Testis (tissue), 3 donors: ENCODE results near the gene TMEM164. TPM values are rescaled to one million over a fixed set of nuclear protein-coding genes. Genes with fewer than 3 reads are reported as not detected.

Experiments used
- DNase-seq: peaks from one replicate; pipeline ENCODE4 v3.0.0-alpha.2; 2019
- H3K27ac ChIP-seq, 2 donors: fragments of 200-600 bp; sonication (generic); one replicate each; pipeline ENCODE4 v1.5.1; 2019
- H3K27me3 ChIP-seq: fragments of 200-600 bp; sonication (generic); one replicate; pipeline ENCODE4 v1.5.1; 2019
- H3K36me3 ChIP-seq: fragments of 200-600 bp; sonication (generic); one replicate; pipeline ENCODE4 v1.5.1; 2017; ENCODE audit warnings: low read depth; ENCODE audit errors: missing control alignments
- H3K4me1 ChIP-seq: fragments of 200-600 bp; sonication (generic); one replicate; pipeline ENCODE4 v1.5.1; 2019
- H3K4me3 ChIP-seq, 2 donors: fragments of 200-600 bp; sonication (generic); one replicate each; pipeline ENCODE4 v1.5.1; 2017 to 2019
- H3K9me3 ChIP-seq: fragments of 200-600 bp; sonication (generic); one replicate; pipeline ENCODE4 v1.5.1; 2017
- POLR2A ChIP-seq: fragments of 450-650 bp; IDR thresholded peaks from one replicate; pipeline ENCODE4 v1.6.1; 2017; ENCODE audit warnings: antibody characterized with exemption, mild to moderate bottlenecking, moderate library complexity
- WGBS, 2 donors: methylation state at CpG; one replicate each; pipeline ENCODE4 v1.1.5; 2018; 5-methylcytosine and 5-hydroxymethylcytosine counted together
- intact Hi-C: fragments of 100-400 bp; cut with DNase I; formaldehyde crosslinking; loops from one replicate; pipeline ENCODE4 v1.15.1; 2023; ENCODE audit warnings: low total_unique reads
- polyA plus RNA-seq: library from polyadenylated mRNA; stranded (reverse); fragments of 350-450 nt; fragmentation: Illumina TruSeq; extraction: RNeasy Lipid Tissue Mini Kit (QIAGEN cat#74804); gene quantifications from one replicate; pipeline ENCODE4 v1.2.3, GENCODE V29; 2014; ENCODE audit warnings: low read depth, low replicate concordance; ENCODE audit not compliant: insufficient read depth
- total RNA-seq, 2 donors: library from RNA; depleted of rRNA; stranded (reverse); fragments of >200 nt; gene quantifications; one replicate each; pipeline ENCODE4 v1.2.3, GENCODE V29; 2016
- TF ChIP-seq, protein P1 (sequence below), 3 experiments: fragments of 450-650 bp in 2 of 3; fragments of 200-600 bp in 1 of 3; sonication (generic) in 1 of 3; IDR thresholded peaks; one replicate each; pipeline ENCODE4 v1.5.1; 2016 to 2019; ENCODE audit warnings: antibody characterized with exemption in 3 of 3, mild to moderate bottlenecking in 2 of 3, moderate library complexity in 1 of 3

The TMEM164 gene
- total and polyA plus RNA-seq, 3 donors from 2014 or later, result 7.9 to 13.9 (median 8.1) TPM

GRCh38 chrX:109995155-109995554 is 7.8 kb upstream of the TMEM164 start:
- no peak for DNase-seq
- Histone ChIP-seq H3K9me3 (no peaks in the 10 kb centered on the region), H3K27ac (no peak overlapping the region), H3K4me3 (no peak overlapping the region), H3K4me1 (no peaks in the 10 kb centered on the region), H3K36me3 (no peaks in the 10 kb centered on the region), H3K27me3 (no peaks in the 10 kb centered on the region)
- intact Hi-C loops, result no loop called here
- TF ChIP-seq, protein P1, sequence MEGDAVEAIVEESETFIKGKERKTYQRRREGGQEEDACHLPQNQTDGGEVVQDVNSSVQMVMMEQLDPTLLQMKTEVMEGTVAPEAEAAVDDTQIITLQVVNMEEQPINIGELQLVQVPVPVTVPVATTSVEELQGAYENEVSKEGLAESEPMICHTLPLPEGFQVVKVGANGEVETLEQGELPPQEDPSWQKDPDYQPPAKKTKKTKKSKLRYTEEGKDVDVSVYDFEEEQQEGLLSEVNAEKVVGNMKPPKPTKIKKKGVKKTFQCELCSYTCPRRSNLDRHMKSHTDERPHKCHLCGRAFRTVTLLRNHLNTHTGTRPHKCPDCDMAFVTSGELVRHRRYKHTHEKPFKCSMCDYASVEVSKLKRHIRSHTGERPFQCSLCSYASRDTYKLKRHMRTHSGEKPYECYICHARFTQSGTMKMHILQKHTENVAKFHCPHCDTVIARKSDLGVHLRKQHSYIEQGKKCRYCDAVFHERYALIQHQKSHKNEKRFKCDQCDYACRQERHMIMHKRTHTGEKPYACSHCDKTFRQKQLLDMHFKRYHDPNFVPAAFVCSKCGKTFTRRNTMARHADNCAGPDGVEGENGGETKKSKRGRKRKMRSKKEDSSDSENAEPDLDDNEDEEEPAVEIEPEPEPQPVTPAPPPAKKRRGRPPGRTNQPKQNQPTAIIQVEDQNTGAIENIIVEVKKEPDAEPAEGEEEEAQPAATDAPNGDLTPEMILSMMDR (IDR thresholded peaks at IDR 0.05), result no peak
- no peak for TF ChIP-seq POLR2A
- 95 to 97% methylated on average over 2 of the region's 2 CpGs for WGBS, 2 donors

- intact Hi-C loops, result no loop called here
- Histone ChIP-seq H3K27ac (no peak overlapping the region), H3K9me3 (no peaks in the 10 kb centered on the region), H3K4me1 (no peaks in the 10 kb centered on the region), H3K36me3 (no peaks in the 10 kb centered on the region), H3K27me3 (no peaks in the 10 kb centered on the region), H3K4me3 (no peak overlapping the region)
- WGBS, 2 donors, result 61 to 73% methylated on average over 5 to 6 of the region's 6 CpGs
- TF ChIP-seq POLR2A, result no peak
- TF ChIP-seq, protein P1 (IDR thresholded peaks at IDR 0.05), result no peak
- DNase-seq, result no peak
Measured at GRCh38 chrX:109997786-109998452, 5.0 kb upstream of the TMEM164 start.

DNA sequence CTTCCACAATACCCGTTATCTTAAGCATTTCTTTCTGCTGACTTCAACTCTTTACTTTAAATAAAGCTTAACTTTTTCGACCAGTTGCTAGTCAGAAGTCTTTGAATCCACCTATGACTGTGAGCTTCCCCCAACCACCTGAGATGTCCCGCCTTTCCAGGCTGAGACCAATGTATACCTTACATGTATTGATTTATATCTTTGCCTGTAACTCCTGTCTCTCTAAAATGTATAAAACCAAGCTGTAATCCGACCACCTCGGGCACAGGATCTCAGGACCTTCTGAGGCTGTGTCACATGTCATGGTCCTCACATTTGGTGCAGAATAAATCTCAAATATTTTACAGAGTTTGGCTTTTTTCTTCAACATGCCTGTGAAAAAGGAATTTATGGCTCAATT is 2.9 kb upstream of the TMEM164 start:
- Histone ChIP-seq H3K9me3 (no peaks in the 10 kb centered on the region), H3K4me1 (no peaks in the 10 kb centered on the region), H3K27me3 (no peaks in the 10 kb centered on the region), H3K36me3 (no peaks in the 10 kb centered on the region), H3K4me3 (no peak overlapping the region), H3K27ac (no peak overlapping the region)
- 87 to 90% methylated on average over 5 of the region's 5 CpGs for WGBS, 2 donors
- intact Hi-C loops, result no loop called here
- no peak for TF ChIP-seq POLR2A
- TF ChIP-seq, protein P1 (IDR thresholded peaks at IDR 0.05), result no peak
- no peak for DNase-seq

- Histone ChIP-seq H3K9me3 (no peaks in the 10 kb centered on the region), H3K4me1 (no peaks in the 10 kb centered on the region), H3K36me3 (no peaks in the 10 kb centered on the region), H3K4me3 (no peak overlapping the region), H3K27ac (no peak overlapping the region), H3K27me3 (no peaks in the 10 kb centered on the region)
- WGBS, 2 donors, result 63 to 67% methylated on average over 12 to 16 of the region's 16 CpGs
- no peak for DNase-seq
- intact Hi-C loops, result no loop called here
- TF ChIP-seq POLR2A, result no peak
- TF ChIP-seq, protein P1 (IDR thresholded peaks at IDR 0.05), result no peak
Measured at GRCh38 chrX:110000847-110001713, 1.8 kb upstream of the TMEM164 start.
